Caco-2 (cell line): Measurements from ENCODE around the gene SMIM45.

ENCODE experiments used
- BruUV-seq: library from RNA; stranded (reverse); fragments of 400-500 nt; replicated peaks from 2 replicates; lab custom pipeline; 2021; lab: Mats Ljungman, UMichigan
- CTCF ChIA-PET: fragments of 300-600 bp; sonication (Branson Sonifier 250); formaldehyde crosslinking; loops from one replicate; lab custom pipeline; 2022; ENCODE audit warnings: antibody characterized with exemption; lab: Charles Lee
- POLR2A ChIA-PET: fragments of 300-600 bp; sonication (Branson Sonifier 250); formaldehyde crosslinking; loops from one replicate; lab custom pipeline; 2022; ENCODE audit warnings: antibody characterized with exemption; lab: Charles Lee
- DNase-seq, 2 experiments: peaks; one replicate each; pipeline versions ENCODE4 v3.0.0 to v3.0.0-alpha.2; 2020 to 2022
- H3K27me3 ChIP-seq: replicated peaks from 2 replicates; pipeline ENCODE4 v1.6.0; 2011; ENCODE audit warnings: low read length; ENCODE audit not compliant: control insufficient read depth, insufficient read depth
- H3K36me3 ChIP-seq: 2 replicates; pipeline ENCODE4 v1.5.1; 2011; ENCODE audit warnings: low read length; ENCODE audit not compliant: control insufficient read depth, insufficient read depth
- H3K4me1 ChIP-seq: fragments of 250-450 bp; sonication (Bioruptor Pico); 2 replicates; pipeline ENCODE4 v1.5.1; 2020; ENCODE audit warnings: mild to moderate bottlenecking
- H3K4me3 ChIP-seq: 2 replicates; pipeline ENCODE4 v1.5.1; 2011; ENCODE audit warnings: low read depth, mild to moderate bottlenecking, control low read depth, low read length
- H3K9me3 ChIP-seq: fragments of 250-450 bp; sonication (Bioruptor Pico); 2 replicates; pipeline ENCODE4 v1.5.1; 2020; ENCODE audit warnings: mild to moderate bottlenecking, moderate library complexity
- H3K27ac Mint-ChIP-seq: one replicate; pipeline ENCODE4 v1.8.0; 2022; ENCODE audit warnings: mixed read lengths; ENCODE audit not compliant: unreplicated experiment
- H3K27me3 Mint-ChIP-seq: one replicate; pipeline ENCODE4 v1.8.0; 2022; ENCODE audit warnings: mixed read lengths; ENCODE audit not compliant: insufficient read depth, unreplicated experiment
- H3K36me3 Mint-ChIP-seq: one replicate; pipeline ENCODE4 v1.8.0; 2022; ENCODE audit warnings: mild to moderate bottlenecking, mixed read lengths; ENCODE audit not compliant: insufficient read depth, unreplicated experiment
- H3K4me1 Mint-ChIP-seq: one replicate; pipeline ENCODE4 v1.8.0; 2022; ENCODE audit warnings: low read depth, mixed read lengths; ENCODE audit not compliant: unreplicated experiment
- H3K4me3 Mint-ChIP-seq: one replicate; pipeline ENCODE4 v1.8.0; 2022; ENCODE audit warnings: mild to moderate bottlenecking, moderate library complexity, mixed read lengths; ENCODE audit not compliant: unreplicated experiment
- H3K9me3 Mint-ChIP-seq: one replicate; pipeline ENCODE4 v1.8.0; 2022; ENCODE audit warnings: mixed read lengths; ENCODE audit not compliant: unreplicated experiment
- CTCF ChIP-seq, 2 experiments: fragments of 200-600 bp in 1 of 2; IDR thresholded peaks; 1 replicate in 1 of 2; 2 replicates in 1 of 2; pipeline versions ENCODE4 v1.5.1 to v1.8.0; 2011 to 2022; ENCODE audit warnings: antibody characterized with exemption in 1 of 2, control low read depth in 1 of 2, inconsistent platforms in 1 of 2, low read depth in 1 of 2, low read length in 1 of 2, mild to moderate bottlenecking in 1 of 2, moderate library complexity in 1 of 2; ENCODE audit not compliant: insufficient read depth in 1 of 2, severe bottlenecking in 1 of 2, unreplicated experiment in 1 of 2
- intact Hi-C: fragments of 100-400 bp; cut with micrococcal nuclease; formaldehyde crosslinking; loops from one replicate; pipeline ENCODE4 v1.10.0; 2022; ENCODE audit not compliant: unreplicated experiment

The SMIM45 gene

GRCh38 chr22:41922940-41923594, 28.9 kb upstream of the SMIM45 start:
- H3K9me3 ChIP-seq: no peaks in the 10 kb centered on the region
- Mint-ChIP-seq H3K4me3 (no peak overlapping the region), H3K27ac (no peak overlapping the region), H3K4me1 (no peaks in the 10 kb centered on the region), H3K27me3 (no peaks in the 10 kb centered on the region), H3K36me3 (peaks cover 16% of the 10 kb centered on the region), H3K9me3 (no peaks in the 10 kb centered on the region)
- CTCF ChIA-PET: no interaction called here
- no peak for TF ChIP-seq CTCF (IDR thresholded peaks at IDR 0.05; ENCODE audit: insufficient read depth in 1 of 2, low read depth in 1 of 2, low read length in 1 of 2, severe bottlenecking in 1 of 2, unreplicated experiment in 1 of 2)
- no peak for DNase-seq
- intact Hi-C loops: no loop called here
- no TSS peak for BruUV-seq
- POLR2A ChIA-PET: interaction anchor here (0.6 kb wide), 2 partner anchors 175 to 269 kb away, joined by 13 to 15 read pairs; no protein-coding TSS in a partner anchor
- no peaks in the 10 kb centered on the region for H3K27me3 ChIP-seq
- no peaks in the 10 kb centered on the region for H3K36me3 ChIP-seq
- no peak overlapping the region for H3K4me3 ChIP-seq
- H3K4me1 ChIP-seq: no peaks in the 10 kb centered on the region

DNA sequence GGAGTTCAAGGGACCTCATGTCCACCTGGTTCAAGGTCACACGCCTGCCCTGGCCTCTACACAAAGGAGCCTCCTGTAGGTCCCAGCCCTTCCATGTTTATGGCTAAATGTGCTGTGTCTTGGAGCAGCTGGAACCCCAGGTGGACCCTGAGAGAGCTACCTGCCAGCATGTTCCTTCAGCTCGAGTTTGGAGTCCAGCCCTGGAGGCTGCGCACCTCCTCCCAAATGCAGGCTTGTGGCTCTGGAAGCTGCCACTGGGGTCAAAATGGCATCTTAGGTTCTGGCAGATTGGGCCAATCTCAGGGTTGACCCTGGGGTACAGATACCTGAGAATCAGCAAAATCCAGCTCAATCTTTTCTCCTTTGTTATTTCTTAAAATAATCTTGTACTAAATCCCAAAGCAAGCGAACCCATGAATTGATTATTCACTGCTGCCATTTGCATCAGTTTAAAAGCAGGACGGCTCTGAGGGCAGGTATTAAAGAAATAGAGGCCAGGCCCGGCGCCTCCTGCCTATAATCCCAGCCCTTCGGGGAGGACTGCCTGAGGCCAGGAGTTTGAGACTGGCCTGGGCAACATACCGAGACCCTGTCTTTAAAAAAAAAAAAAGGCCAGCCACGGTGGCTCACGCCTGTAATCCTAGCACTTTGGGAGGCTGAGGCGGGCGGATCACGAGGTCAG, 28.2 kb upstream of the SMIM45 start:
- DNase-seq: no peak
- Mint-ChIP-seq H3K27me3 (no peaks in the 10 kb centered on the region), H3K9me3 (no peaks in the 10 kb centered on the region), H3K36me3 (peaks cover 23% of the 10 kb centered on the region), H3K4me1 (no peaks in the 10 kb centered on the region), H3K27ac (no peak overlapping the region), H3K4me3 (no peak overlapping the region)
- no peak overlapping the region for H3K4me3 ChIP-seq
- no peaks in the 10 kb centered on the region for H3K9me3 ChIP-seq
- POLR2A ChIA-PET: no interaction called here
- intact Hi-C loops: no loop called here
- no peaks in the 10 kb centered on the region for H3K36me3 ChIP-seq
- H3K4me1 ChIP-seq: no peaks in the 10 kb centered on the region
- CTCF ChIA-PET: interaction anchor here (0.6 kb wide), 1 partner anchor 921 kb away, joined by 5 read pairs; no protein-coding TSS in a partner anchor
- no peak for TF ChIP-seq CTCF (IDR thresholded peaks at IDR 0.05; ENCODE audit: insufficient read depth in 1 of 2, low read depth in 1 of 2, low read length in 1 of 2, severe bottlenecking in 1 of 2, unreplicated experiment in 1 of 2)
- TSS peak; percentile 19 for BruUV-seq
- no peaks in the 10 kb centered on the region for H3K27me3 ChIP-seq

GRCh38 chr22:41925783-41926460, 26.0 kb upstream of the SMIM45 start:
- H3K9me3 Mint-ChIP-seq: no peaks in the 10 kb centered on the region
- no peaks in the 10 kb centered on the region for H3K27me3 Mint-ChIP-seq

More at GRCh38 chr22:41925783-41926460, 26.0 kb upstream of the SMIM45 start:
- H3K4me3 Mint-ChIP-seq: peak overlapping the region; percentile 77
- H3K27ac Mint-ChIP-seq: no peak overlapping the region
- ChIA-PET CTCF (interaction anchor here (0.5 to 1.8 kb wide), 21 partner anchors 9 to 739 kb away, joined by 3 to 20 read pairs (median 5); partner anchors contain the start of genes CCDC134, CENPM, NDUFA6 and SHISA8), POLR2A (interaction anchor here (0.6 to 1.3 kb wide), 4 partner anchors 14 to 97 kb away, joined by 3 to 15 read pairs (median 3); partner anchors contain the start of gene CENPM)
- TF ChIP-seq CTCF (IDR thresholded peaks at IDR 0.05; ENCODE audit: insufficient read depth in 1 of 2, low read depth in 1 of 2, low read length in 1 of 2, severe bottlenecking in 1 of 2, unreplicated experiment in 1 of 2): peak; percentile 75 to 77
- peak overlapping the region; percentile 27 for H3K4me3 ChIP-seq
- H3K36me3 Mint-ChIP-seq: peaks cover 26% of the 10 kb centered on the region
- intact Hi-C loops: no loop called here
- no peaks in the 10 kb centered on the region for H3K9me3 ChIP-seq
- no peaks in the 10 kb centered on the region for H3K4me1 Mint-ChIP-seq
- BruUV-seq: no TSS peak
- no peaks in the 10 kb centered on the region for H3K27me3 ChIP-seq
- H3K4me1 ChIP-seq: no peaks in the 10 kb centered on the region
- H3K36me3 ChIP-seq: no peaks in the 10 kb centered on the region
- DNase-seq: peak; percentile 73 to 92
